HEK293 (cell line): ENCODE data around the gene TCF7.

Source experiments
- CTCF ChIA-PET: fragments of 350-600 bp; formaldehyde crosslinking; extraction: SDS; loops from one replicate; lab custom pipeline; 2021; ENCODE audit warnings: antibody characterized with exemption; lab: Yijun Ruan, JAX
- POLR2A ChIA-PET: fragments of 300-600 bp; formaldehyde crosslinking; extraction: SDS; loops from one replicate; lab custom pipeline; 2020; ENCODE audit warnings: antibody characterized with exemption, inconsistent platforms; lab: Yijun Ruan, JAX
- H3K27ac ChIP-seq: fragments of 200-500 bp; sonication (Bioruptor generic); 2 replicates; pipeline ENCODE4 v1.5.1; 2014; ENCODE audit warnings: low read depth, low read length, control low read depth, inconsistent platforms; ENCODE audit errors: extremely low read depth
- H3K36me3 ChIP-seq, 2 experiments: fragments of 200-500 bp in 1 of 2; sonication (Bioruptor generic) in 1 of 2; 1 replicate in 1 of 2; 2 replicates in 1 of 2; pipeline ENCODE4 v1.5.1; 2014 to 2017; ENCODE audit warnings: inconsistent platforms in 2 of 2, low read length in 2 of 2; ENCODE audit not compliant: control insufficient read depth in 2 of 2, insufficient read depth in 1 of 2
- H3K4me1 ChIP-seq: fragments of 200-500 bp; sonication (Bioruptor generic); 2 replicates; pipeline ENCODE4 v1.5.1; 2014; ENCODE audit warnings: mild to moderate bottlenecking, low read length, inconsistent platforms; ENCODE audit not compliant: control insufficient read depth, insufficient read depth
- H3K4me3 ChIP-seq: 2 replicates; pipeline ENCODE4 v1.5.1; 2011; ENCODE audit warnings: low read depth, mild to moderate bottlenecking, control low read depth, low read length, moderate library complexity
- H3K9me3 ChIP-seq: fragments of 200-500 bp; sonication (Bioruptor generic); 2 replicates; pipeline ENCODE4 v1.5.1; 2014; ENCODE audit warnings: low read depth, low read length, inconsistent platforms; ENCODE audit not compliant: control insufficient read depth, insufficient read depth
- SP3 ChIP-seq: fragments of 450-650 bp; formaldehyde crosslinking; IDR thresholded peaks from 2 replicates; pipeline ENCODE4 v1.5.1; 2016; ENCODE audit warnings: missing biosample characterization, missing genetic modification characterization
- TRIM28 ChIP-seq: IDR thresholded peaks from 2 replicates; pipeline ENCODE4 v1.6.1; 2011; ENCODE audit warnings: low read length, control low read depth, borderline replicate concordance
- ZFP41 ChIP-seq: fragments of 450-650 bp; formaldehyde crosslinking; IDR thresholded peaks from 2 replicates; pipeline ENCODE4 v1.5.1; 2016; ENCODE audit warnings: missing biosample characterization, missing genetic modification characterization, borderline replicate concordance
- ZFP69B ChIP-seq: fragments of 450-650 bp; formaldehyde crosslinking; IDR thresholded peaks from 2 replicates; pipeline ENCODE4 v1.5.1; 2016; ENCODE audit warnings: missing biosample characterization, missing genetic modification characterization
- ZNF174 ChIP-seq: fragments of 450-650 bp; formaldehyde crosslinking; IDR thresholded peaks from 2 replicates; pipeline ENCODE4 v1.5.0; 2017; ENCODE audit warnings: missing biosample characterization, mild to moderate bottlenecking, missing genetic modification characterization
- ZNF19 ChIP-seq: fragments of 450-650 bp; formaldehyde crosslinking; IDR thresholded peaks from 2 replicates; pipeline ENCODE4; 2016; ENCODE audit warnings: missing biosample characterization, missing genetic modification characterization, low read depth
- ZNF2 ChIP-seq: fragments of 450-650 bp; formaldehyde crosslinking; IDR thresholded peaks from 2 replicates; pipeline ENCODE4 v1.5.1; 2016; ENCODE audit warnings: missing biosample characterization, missing genetic modification characterization
- ZNF747 ChIP-seq: fragments of 450-650 bp; formaldehyde crosslinking; IDR thresholded peaks from 2 replicates; pipeline ENCODE4 v1.5.1; 2016; ENCODE audit warnings: missing biosample characterization, missing genetic modification characterization
- ZNF776 ChIP-seq: fragments of 450-650 bp; formaldehyde crosslinking; IDR thresholded peaks from 2 replicates; pipeline ENCODE4 v1.5.0; 2017; ENCODE audit warnings: missing biosample characterization, missing genetic modification characterization, borderline replicate concordance
- ZNF792 ChIP-seq: fragments of 450-650 bp; formaldehyde crosslinking; IDR thresholded peaks from 2 replicates; pipeline ENCODE4 v1.5.1; 2016; ENCODE audit warnings: missing biosample characterization, missing genetic modification characterization
- ZSCAN23 ChIP-seq: fragments of 450-650 bp; formaldehyde crosslinking; IDR thresholded peaks from 2 replicates; pipeline ENCODE4 v1.5.1; 2016; ENCODE audit warnings: missing biosample characterization, missing genetic modification characterization
- TF ChIP-seq, protein P1 (sequence below): fragments of 450-650 bp; formaldehyde crosslinking; IDR thresholded peaks from 2 replicates; pipeline ENCODE4 v1.5.1; 2017; ENCODE audit warnings: missing biosample characterization, missing genetic modification characterization
- TF ChIP-seq, protein P2 (sequence below): fragments of 450-650 bp; formaldehyde crosslinking; conservative IDR thresholded peaks from 2 replicates; pipeline ENCODE4 v1.5.1; 2016; ENCODE audit warnings: low read depth, missing biosample characterization, missing genetic modification characterization
- TF ChIP-seq, protein P3 (sequence below): fragments of 450-650 bp; formaldehyde crosslinking; IDR thresholded peaks from 2 replicates; pipeline ENCODE4 v1.5.1; 2016; ENCODE audit warnings: missing biosample characterization, missing genetic modification characterization
- TF ChIP-seq, protein P4 (sequence below): fragments of 450-650 bp; formaldehyde crosslinking; IDR thresholded peaks from 2 replicates; pipeline ENCODE4 v1.5.1; 2016; ENCODE audit warnings: missing biosample characterization, missing genetic modification characterization
- TF ChIP-seq, protein P5 (sequence below): fragments of 450-650 bp; formaldehyde crosslinking; IDR thresholded peaks from 2 replicates; pipeline ENCODE4 v1.5.1; 2016; ENCODE audit warnings: missing biosample characterization, missing genetic modification characterization, borderline replicate concordance
- TF ChIP-seq, protein P6 (sequence below): fragments of 450-650 bp; formaldehyde crosslinking; IDR thresholded peaks from 2 replicates; pipeline ENCODE4 v1.5.1; 2016; ENCODE audit warnings: missing biosample characterization, missing genetic modification characterization

TCF7 gene

DNA sequence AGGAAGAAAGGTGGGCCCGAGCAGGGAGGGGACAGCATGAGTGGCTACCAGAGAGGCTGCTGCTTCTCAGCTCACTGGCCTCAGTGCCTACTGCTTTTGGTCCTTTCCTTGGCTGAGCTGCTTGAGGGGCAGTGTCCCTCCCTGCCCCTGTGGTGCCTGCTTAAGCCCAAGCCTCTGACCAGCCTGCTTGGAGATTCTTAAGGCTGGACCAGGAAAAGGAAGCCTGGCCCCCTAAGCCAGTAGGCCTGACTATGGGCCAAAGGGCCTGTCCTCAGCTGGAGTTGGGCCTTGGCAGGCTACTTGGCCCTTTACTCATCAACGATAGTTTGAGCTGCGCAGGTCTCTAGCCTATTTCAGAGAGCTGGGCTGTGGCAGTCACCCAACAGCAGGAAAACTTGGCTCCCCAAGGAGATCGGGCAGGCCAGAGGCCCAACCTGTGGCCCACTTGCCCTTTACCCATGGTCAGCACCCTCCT, 24.9 kb downstream of the TCF7 start (continued):
- TF ChIP-seq, protein P1, sequence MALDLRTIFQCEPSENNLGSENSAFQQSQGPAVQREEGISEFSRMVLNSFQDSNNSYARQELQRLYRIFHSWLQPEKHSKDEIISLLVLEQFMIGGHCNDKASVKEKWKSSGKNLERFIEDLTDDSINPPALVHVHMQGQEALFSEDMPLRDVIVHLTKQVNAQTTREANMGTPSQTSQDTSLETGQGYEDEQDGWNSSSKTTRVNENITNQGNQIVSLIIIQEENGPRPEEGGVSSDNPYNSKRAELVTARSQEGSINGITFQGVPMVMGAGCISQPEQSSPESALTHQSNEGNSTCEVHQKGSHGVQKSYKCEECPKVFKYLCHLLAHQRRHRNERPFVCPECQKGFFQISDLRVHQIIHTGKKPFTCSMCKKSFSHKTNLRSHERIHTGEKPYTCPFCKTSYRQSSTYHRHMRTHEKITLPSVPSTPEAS, result no peak
- TF ChIP-seq ZNF747 (tag by site-specific recombination), result no peak
- no peak for TF ChIP-seq TRIM28
- TF ChIP-seq, protein P2, sequence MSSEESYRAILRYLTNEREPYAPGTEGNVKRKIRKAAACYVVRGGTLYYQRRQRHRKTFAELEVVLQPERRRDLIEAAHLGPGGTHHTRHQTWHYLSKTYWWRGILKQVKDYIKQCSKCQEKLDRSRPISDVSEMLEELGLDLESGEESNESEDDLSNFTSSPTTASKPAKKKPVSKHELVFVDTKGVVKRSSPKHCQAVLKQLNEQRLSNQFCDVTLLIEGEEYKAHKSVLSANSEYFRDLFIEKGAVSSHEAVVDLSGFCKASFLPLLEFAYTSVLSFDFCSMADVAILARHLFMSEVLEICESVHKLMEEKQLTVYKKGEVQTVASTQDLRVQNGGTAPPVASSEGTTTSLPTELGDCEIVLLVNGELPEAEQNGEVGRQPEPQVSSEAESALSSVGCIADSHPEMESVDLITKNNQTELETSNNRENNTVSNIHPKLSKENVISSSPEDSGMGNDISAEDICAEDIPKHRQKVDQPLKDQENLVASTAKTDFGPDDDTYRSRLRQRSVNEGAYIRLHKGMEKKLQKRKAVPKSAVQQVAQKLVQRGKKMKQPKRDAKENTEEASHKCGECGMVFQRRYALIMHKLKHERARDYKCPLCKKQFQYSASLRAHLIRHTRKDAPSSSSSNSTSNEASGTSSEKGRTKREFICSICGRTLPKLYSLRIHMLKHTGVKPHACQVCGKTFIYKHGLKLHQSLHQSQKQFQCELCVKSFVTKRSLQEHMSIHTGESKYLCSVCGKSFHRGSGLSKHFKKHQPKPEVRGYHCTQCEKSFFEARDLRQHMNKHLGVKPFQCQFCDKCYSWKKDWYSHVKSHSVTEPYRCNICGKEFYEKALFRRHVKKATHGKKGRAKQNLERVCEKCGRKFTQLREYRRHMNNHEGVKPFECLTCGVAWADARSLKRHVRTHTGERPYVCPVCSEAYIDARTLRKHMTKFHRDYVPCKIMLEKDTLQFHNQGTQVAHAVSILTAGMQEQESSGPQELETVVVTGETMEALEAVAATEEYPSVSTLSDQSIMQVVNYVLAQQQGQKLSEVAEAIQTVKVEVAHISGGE (tag by site-specific recombination), result no peak
- no peak for TF ChIP-seq SP3
- TF ChIP-seq, protein P3, sequence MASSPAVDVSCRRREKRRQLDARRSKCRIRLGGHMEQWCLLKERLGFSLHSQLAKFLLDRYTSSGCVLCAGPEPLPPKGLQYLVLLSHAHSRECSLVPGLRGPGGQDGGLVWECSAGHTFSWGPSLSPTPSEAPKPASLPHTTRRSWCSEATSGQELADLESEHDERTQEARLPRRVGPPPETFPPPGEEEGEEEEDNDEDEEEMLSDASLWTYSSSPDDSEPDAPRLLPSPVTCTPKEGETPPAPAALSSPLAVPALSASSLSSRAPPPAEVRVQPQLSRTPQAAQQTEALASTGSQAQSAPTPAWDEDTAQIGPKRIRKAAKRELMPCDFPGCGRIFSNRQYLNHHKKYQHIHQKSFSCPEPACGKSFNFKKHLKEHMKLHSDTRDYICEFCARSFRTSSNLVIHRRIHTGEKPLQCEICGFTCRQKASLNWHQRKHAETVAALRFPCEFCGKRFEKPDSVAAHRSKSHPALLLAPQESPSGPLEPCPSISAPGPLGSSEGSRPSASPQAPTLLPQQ (tag by site-specific recombination), result no peak
- TF ChIP-seq, protein P4, sequence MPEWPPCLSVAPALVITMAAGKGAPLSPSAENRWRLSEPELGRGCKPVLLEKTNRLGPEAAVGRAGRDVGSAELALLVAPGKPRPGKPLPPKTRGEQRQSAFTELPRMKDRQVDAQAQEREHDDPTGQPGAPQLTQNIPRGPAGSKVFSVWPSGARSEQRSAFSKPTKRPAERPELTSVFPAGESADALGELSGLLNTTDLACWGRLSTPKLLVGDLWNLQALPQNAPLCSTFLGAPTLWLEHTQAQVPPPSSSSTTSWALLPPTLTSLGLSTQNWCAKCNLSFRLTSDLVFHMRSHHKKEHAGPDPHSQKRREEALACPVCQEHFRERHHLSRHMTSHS, result no peak
- no peak for TF ChIP-seq ZNF2 (tag by site-specific recombination)

DNA sequence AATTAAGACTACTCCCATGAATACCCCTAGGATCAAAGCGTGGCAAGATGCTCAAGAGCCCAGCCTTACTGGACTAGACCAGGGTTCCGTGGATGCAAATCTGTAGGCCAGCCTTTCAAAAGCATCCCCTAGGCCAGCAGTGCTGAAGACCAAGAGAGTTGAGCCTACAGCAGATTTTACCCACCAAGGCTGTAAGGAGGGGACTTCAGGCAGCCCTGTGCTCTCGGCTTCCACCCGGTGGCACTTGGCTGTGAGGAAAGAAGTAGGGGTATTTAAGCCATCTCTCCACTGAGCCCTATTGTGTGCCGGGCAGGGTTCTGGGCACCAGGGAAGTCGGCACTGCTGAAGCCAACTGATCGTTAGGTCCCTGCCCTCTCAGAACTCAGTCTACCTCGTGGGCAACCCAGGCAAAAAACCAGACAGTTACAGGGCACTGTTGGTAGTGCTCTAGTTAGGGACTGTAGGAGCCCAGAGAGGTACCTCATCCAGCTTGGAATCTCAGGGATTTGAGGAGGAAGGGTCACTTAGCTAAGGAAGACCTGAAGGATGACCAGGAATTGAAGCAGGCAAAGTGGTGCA, 25.5 kb downstream of the TCF7 start:
- peaks cover 0 to 95% of the 10 kb centered on the region in 2 experiments; a peak in 2 of 3 replicates for H3K36me3 ChIP-seq
- H3K4me3 ChIP-seq, result no peak overlapping the region
- ChIA-PET CTCF (interaction anchor here (0.6 to 12.3 kb wide), 22 partner anchors 10 to 777 kb away, joined by 3 to 196 read pairs (median 10); partner anchors contain the start of gene TCF7), POLR2A (interaction anchor here (0.5 to 1.1 kb wide), 3 partner anchors 13 to 497 kb away, joined by 3 to 8 read pairs (median 5); no protein-coding TSS in a partner anchor)
- no peak overlapping the region for H3K27ac ChIP-seq
- TF ChIP-seq, protein P5, sequence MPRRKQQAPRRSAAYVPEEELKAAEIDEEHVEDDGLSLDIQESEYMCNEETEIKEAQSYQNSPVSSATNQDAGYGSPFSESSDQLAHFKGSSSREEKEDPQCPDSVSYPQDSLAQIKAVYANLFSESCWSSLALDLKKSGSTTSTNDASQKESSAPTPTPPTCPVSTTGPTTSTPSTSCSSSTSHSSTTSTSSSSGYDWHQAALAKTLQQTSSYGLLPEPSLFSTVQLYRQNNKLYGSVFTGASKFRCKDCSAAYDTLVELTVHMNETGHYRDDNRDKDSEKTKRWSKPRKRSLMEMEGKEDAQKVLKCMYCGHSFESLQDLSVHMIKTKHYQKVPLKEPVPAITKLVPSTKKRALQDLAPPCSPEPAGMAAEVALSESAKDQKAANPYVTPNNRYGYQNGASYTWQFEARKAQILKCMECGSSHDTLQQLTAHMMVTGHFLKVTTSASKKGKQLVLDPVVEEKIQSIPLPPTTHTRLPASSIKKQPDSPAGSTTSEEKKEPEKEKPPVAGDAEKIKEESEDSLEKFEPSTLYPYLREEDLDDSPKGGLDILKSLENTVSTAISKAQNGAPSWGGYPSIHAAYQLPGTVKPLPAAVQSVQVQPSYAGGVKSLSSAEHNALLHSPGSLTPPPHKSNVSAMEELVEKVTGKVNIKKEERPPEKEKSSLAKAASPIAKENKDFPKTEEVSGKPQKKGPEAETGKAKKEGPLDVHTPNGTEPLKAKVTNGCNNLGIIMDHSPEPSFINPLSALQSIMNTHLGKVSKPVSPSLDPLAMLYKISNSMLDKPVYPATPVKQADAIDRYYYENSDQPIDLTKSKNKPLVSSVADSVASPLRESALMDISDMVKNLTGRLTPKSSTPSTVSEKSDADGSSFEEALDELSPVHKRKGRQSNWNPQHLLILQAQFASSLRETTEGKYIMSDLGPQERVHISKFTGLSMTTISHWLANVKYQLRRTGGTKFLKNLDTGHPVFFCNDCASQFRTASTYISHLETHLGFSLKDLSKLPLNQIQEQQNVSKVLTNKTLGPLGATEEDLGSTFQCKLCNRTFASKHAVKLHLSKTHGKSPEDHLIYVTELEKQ (tag by site-specific recombination), result no peak
- TF ChIP-seq ZFP41 (tag by site-specific recombination) (no peak), ZSCAN23 (tag by site-specific recombination) (no peak), ZNF19 (no peak), ZNF174 (tag by site-specific recombination) (no peak), ZNF792 (tag by site-specific recombination) (no peak), ZFP69B (tag by site-specific recombination) (no peak), ZNF776 (tag by site-specific recombination) (no peak)
- TF ChIP-seq, protein P6, sequence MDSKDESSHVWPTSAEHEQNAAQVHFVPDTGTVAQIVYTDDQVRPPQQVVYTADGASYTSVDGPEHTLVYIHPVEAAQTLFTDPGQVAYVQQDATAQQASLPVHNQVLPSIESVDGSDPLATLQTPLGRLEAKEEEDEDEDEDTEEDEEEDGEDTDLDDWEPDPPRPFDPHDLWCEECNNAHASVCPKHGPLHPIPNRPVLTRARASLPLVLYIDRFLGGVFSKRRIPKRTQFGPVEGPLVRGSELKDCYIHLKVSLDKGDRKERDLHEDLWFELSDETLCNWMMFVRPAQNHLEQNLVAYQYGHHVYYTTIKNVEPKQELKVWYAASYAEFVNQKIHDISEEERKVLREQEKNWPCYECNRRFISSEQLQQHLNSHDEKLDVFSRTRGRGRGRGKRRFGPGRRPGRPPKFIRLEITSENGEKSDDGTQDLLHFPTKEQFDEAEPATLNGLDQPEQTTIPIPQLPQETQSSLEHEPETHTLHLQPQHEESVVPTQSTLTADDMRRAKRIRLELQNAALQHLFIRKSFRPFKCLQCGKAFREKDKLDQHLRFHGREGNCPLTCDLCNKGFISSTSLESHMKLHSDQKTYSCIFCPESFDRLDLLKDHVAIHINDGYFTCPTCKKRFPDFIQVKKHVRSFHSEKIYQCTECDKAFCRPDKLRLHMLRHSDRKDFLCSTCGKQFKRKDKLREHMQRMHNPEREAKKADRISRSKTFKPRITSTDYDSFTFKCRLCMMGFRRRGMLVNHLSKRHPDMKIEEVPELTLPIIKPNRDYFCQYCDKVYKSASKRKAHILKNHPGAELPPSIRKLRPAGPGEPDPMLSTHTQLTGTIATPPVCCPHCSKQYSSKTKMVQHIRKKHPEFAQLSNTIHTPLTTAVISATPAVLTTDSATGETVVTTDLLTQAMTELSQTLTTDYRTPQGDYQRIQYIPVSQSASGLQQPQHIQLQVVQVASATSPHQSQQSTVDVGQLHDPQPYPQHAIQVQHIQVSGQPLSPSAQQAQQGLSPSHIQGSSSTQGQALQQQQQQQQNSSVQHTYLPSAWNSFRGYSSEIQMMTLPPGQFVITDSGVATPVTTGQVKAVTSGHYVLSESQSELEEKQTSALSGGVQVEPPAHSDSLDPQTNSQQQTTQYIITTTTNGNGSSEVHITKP (tag by site-specific recombination), result no peak
- no peaks in the 10 kb centered on the region for H3K9me3 ChIP-seq
- no peaks in the 10 kb centered on the region for H3K4me1 ChIP-seq
